Suprapubic skin (tissue), 4 donors: ENCODE data around the gene PRR15L. TPM values are rescaled to one million over a fixed set of nuclear protein-coding genes. Genes with fewer than 3 reads are reported as not detected.

Source experiments
- DNase-seq, 2 donors: peaks; one replicate each; pipeline ENCODE4 v3.0.0-alpha.2; 2019; ENCODE audit warnings: low spot score in 2 of 2
- H3K27ac ChIP-seq: fragments of 200-600 bp; sonication (generic); one replicate; pipeline ENCODE4 v1.5.1; 2019
- H3K27me3 ChIP-seq: fragments of 200-600 bp; sonication (generic); one replicate; pipeline ENCODE4 v1.5.1; 2019
- H3K36me3 ChIP-seq: fragments of 200-600 bp; sonication (generic); one replicate; pipeline ENCODE4 v1.5.1; 2019
- H3K4me1 ChIP-seq: fragments of 200-600 bp; sonication (generic); one replicate; pipeline ENCODE4 v1.5.1; 2019
- H3K4me3 ChIP-seq: fragments of 200-600 bp; sonication (generic); one replicate; pipeline ENCODE4 v1.5.1; 2019; ENCODE audit warnings: mild to moderate bottlenecking
- H3K9me3 ChIP-seq: fragments of 200-600 bp; sonication (generic); one replicate; pipeline ENCODE4 v1.5.1; 2019
- EP300 ChIP-seq: sonication (generic); formaldehyde crosslinking; IDR thresholded peaks from one replicate; pipeline ENCODE4 v1.6.1; 2017; ENCODE audit warnings: antibody characterized with exemption
- POLR2A ChIP-seq, 2 donors: fragments of 450-650 bp; IDR thresholded peaks; one replicate each; pipeline ENCODE4 v1.6.1; 2017; ENCODE audit warnings: antibody characterized with exemption in 2 of 2, mild to moderate bottlenecking in 2 of 2, moderate library complexity in 2 of 2
- POLR2AphosphoS5 ChIP-seq, 3 donors: sonication (generic); formaldehyde crosslinking; IDR thresholded peaks; one replicate each; pipeline ENCODE4 v1.6.1; 2017; ENCODE audit warnings: antibody characterized with exemption in 3 of 3
- WGBS: methylation state at CpG from one replicate; pipeline ENCODE4 v1.1.5; 2018; 5-methylcytosine and 5-hydroxymethylcytosine counted together
- total RNA-seq, 4 donors: library from RNA; depleted of rRNA; stranded (reverse); fragments of >200 nt; gene quantifications; one replicate each; pipeline ENCODE4 v1.1.0, GENCODE V29; 2016
- TF ChIP-seq, protein P1 (sequence below), 2 donors: fragments of 200-600 bp in 1 of 2; fragments of 450-650 bp in 1 of 2; sonication (generic) in 1 of 2; IDR thresholded peaks; one replicate each; pipeline ENCODE4 v1.5.1; 2016 to 2019; ENCODE audit warnings: antibody characterized with exemption in 2 of 2, mild to moderate bottlenecking in 1 of 2, moderate library complexity in 1 of 2

The PRR15L gene
- total RNA-seq, 4 donors from 2014 or later = 11.4 to 27.1 (median 21.8) TPM

DNA sequence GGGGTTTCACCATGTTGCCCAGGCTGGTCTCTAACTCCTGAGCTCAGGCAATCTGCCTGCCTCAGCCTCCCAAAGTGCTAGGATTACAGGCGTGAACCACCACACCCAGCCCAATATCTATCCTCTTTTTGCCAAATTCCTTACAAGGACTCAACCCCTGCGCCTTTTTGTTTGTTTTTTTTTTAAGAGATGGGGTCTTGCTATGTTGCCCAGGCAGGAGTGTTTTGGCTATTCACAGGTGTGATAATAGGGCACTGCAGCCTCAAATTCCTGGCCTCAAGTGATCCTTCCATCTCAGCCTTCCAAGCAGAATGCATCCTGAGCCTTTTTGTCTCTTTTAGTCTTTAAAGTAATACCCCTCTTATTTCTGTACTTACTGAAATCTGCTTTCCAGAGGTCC, 44.6 kb downstream of the PRR15L start:
- H3K9me3 ChIP-seq = no peaks in the 10 kb centered on the region
- 88% methylated on average over 2 of the region's 2 CpGs for WGBS
- no peaks in the 10 kb centered on the region for H3K27me3 ChIP-seq
- TF ChIP-seq EP300 (no peak), POLR2AphosphoS5 (IDR thresholded peaks at IDR 0.05) (no peak), POLR2A (IDR thresholded peaks at IDR 0.05) (no peak)
- TF ChIP-seq, protein P1, sequence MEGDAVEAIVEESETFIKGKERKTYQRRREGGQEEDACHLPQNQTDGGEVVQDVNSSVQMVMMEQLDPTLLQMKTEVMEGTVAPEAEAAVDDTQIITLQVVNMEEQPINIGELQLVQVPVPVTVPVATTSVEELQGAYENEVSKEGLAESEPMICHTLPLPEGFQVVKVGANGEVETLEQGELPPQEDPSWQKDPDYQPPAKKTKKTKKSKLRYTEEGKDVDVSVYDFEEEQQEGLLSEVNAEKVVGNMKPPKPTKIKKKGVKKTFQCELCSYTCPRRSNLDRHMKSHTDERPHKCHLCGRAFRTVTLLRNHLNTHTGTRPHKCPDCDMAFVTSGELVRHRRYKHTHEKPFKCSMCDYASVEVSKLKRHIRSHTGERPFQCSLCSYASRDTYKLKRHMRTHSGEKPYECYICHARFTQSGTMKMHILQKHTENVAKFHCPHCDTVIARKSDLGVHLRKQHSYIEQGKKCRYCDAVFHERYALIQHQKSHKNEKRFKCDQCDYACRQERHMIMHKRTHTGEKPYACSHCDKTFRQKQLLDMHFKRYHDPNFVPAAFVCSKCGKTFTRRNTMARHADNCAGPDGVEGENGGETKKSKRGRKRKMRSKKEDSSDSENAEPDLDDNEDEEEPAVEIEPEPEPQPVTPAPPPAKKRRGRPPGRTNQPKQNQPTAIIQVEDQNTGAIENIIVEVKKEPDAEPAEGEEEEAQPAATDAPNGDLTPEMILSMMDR (IDR thresholded peaks at IDR 0.05) = no peak
- no peak overlapping the region for H3K4me3 ChIP-seq
- H3K27ac ChIP-seq = no peak overlapping the region
- H3K36me3 ChIP-seq = peaks cover 23% of the 10 kb centered on the region
- no peak for DNase-seq
- no peaks in the 10 kb centered on the region for H3K4me1 ChIP-seq

DNA sequence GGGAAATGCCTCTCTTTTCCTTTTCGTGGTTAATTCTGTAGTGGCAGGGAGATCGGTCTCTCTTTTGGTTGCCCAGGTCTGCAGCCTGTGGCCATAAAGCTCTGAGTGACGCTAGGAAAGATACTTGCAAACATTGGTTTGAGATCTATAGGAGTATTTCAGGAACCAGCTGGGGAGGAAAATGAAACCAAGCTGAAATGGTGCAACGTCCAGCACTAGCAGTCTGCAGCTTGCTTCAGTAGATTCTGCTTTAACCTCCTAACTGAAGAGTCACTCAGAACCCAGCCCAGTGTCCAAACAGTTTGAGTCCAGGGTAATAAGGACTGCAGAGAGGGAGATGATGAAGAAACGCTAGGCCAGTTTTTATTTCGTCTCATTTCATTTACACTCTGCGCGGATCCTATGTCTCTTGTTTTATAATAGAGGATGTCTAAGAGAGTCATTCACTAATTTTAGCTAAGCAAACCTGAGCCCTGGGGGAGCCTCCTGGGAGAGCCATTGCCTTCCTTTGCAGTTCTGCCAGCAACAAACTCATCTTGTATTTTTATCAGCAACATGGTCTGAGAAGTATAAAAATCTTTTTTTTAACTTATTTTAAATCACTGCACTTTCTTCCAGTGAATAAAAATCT, 49.6 kb downstream of the PRR15L start:
- WGBS = 74% methylated on average over 8 of the region's 8 CpGs
- DNase-seq = no peak
- Histone ChIP-seq H3K27ac (no peak overlapping the region), H3K4me3 (no peak overlapping the region), H3K4me1 (peaks cover 34% of the 10 kb centered on the region), H3K36me3 (no peaks in the 10 kb centered on the region), H3K27me3 (no peaks in the 10 kb centered on the region), H3K9me3 (no peaks in the 10 kb centered on the region)
- no peak for TF ChIP-seq POLR2A (IDR thresholded peaks at IDR 0.05)
- no peak for TF ChIP-seq EP300
- TF ChIP-seq POLR2AphosphoS5 (IDR thresholded peaks at IDR 0.05) = no peak
- TF ChIP-seq, protein P1 (IDR thresholded peaks at IDR 0.05) = no peak

DNA sequence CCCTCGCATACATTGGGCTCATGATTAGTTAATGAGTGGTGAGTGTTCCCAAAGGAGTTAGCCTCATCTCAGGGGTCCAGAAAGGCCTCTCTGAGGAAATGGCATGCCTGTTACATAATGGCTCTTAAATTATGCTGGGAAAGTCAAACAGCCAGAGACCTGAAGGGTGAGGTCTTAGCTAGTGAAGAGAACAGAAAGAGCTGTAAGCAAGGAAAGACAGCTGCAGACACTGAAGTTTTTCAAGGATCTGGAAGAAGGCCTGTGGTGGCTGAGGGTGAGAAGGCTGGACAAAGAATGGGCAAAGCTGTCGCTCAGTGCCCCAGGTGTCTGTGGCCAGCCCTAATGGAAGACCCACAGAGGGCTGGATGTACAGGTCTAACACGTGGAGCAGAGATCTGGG, 51.2 kb downstream of the PRR15L start:
- no peak overlapping the region for H3K27ac ChIP-seq
- peaks cover 34% of the 10 kb centered on the region for H3K4me1 ChIP-seq
- WGBS = 85% methylated on average over 3 of the region's 3 CpGs

GRCh38 chr17:47905221-47905733, 52.4 kb downstream of the PRR15L start:
- DNase-seq = no peak
- H3K9me3 ChIP-seq = no peaks in the 10 kb centered on the region
- peaks cover 38% of the 10 kb centered on the region for H3K4me1 ChIP-seq
- H3K27me3 ChIP-seq = no peaks in the 10 kb centered on the region
- 49% methylated on average over 8 of the region's 8 CpGs for WGBS
- no peak overlapping the region for H3K4me3 ChIP-seq
- peak overlapping the region; percentile 73 for H3K27ac ChIP-seq
- H3K36me3 ChIP-seq = no peaks in the 10 kb centered on the region
- TF ChIP-seq, protein P1 (IDR thresholded peaks at IDR 0.05) = no peak
- no peak for TF ChIP-seq POLR2AphosphoS5 (IDR thresholded peaks at IDR 0.05)
- no peak for TF ChIP-seq POLR2A (IDR thresholded peaks at IDR 0.05)
- no peak for TF ChIP-seq EP300

More for the DNA sequence above, 51.2 kb downstream of the PRR15L start:
- H3K27me3 ChIP-seq = no peaks in the 10 kb centered on the region
- DNase-seq = no peak
- TF ChIP-seq EP300 (no peak), POLR2AphosphoS5 (IDR thresholded peaks at IDR 0.05) (no peak), POLR2A (IDR thresholded peaks at IDR 0.05) (no peak)
- TF ChIP-seq, protein P1 (IDR thresholded peaks at IDR 0.05) = no peak
- no peak overlapping the region for H3K4me3 ChIP-seq
- H3K9me3 ChIP-seq = no peaks in the 10 kb centered on the region
- H3K36me3 ChIP-seq = no peaks in the 10 kb centered on the region

DNA sequence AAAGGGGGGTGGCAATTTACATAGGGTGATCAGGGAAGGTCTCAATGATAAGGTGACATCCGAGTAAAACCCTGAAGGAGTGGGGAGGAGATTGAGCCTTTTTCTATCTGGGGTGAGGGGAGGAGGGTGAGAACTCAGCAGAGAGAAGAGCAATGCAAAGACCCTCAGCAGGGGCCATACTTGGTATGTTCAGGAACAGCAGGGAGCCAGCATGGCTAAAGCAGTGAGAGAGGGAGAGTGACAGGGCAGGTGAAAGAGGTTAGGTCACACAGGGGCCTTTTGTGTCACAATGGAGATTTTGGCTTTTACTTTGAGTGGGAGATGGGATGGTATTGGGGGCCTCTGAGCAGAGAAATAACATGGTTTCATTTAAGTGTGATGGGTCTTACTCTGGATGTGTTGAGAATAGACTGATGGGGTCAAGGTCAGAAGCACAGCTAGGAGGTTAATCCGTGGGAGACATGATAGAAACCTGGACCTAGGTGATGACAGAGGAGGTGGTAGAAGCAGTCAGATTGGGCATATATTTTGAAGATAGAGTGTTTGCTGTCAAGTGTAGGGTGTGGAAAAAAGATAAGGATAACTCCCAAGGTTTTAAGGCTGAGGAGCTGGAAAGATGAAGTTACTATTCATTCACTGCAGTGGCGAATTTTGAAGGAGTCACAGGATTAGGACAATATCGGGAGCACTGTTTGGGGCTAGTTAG, 55.5 kb downstream of the PRR15L start:
- Histone ChIP-seq H3K27ac (no peak overlapping the region), H3K4me3 (no peak overlapping the region), H3K27me3 (no peaks in the 10 kb centered on the region), H3K4me1 (peaks cover 52% of the 10 kb centered on the region), H3K9me3 (no peaks in the 10 kb centered on the region), H3K36me3 (peaks cover 4% of the 10 kb centered on the region)
- TF ChIP-seq, protein P1 (IDR thresholded peaks at IDR 0.05) = no peak
- 84% methylated on average over 4 of the region's 4 CpGs for WGBS
- DNase-seq = no peak
